Measurements from ENCODE around the gene RCC2.

Gene RCC2

DNA sequence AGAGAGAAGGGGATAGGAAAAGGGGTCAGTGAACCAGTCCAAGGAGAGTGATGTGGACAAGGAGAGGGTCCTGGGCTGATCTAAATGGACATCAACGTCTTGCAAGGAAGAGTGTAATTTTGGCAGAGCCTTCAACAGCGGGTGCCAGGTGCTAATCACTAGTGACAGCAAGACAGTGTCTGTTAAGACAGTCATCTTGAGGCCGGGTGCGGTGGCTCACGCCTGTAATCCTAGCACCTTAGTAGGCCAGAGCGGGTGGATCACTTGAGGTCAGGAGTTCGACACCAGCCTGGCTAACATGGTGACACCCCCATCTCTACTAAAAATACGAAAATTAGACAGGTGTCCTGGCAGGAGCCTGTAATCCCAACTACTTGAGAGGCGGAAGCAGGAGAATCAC, 79.7 kb downstream of the RCC2 start:
- TF ChIP-seq MZF1 (tag by site-specific recombination; IDR thresholded peaks at IDR 0.05; ENCODE audit: borderline replicate concordance): no peak
- Histone ChIP-seq H3K4me3 (ENCODE audit: low read depth, low read length) (no peak overlapping the region), H3K4me1 (ENCODE audit: control insufficient read depth, insufficient read depth, low read length) (no peaks in the 10 kb centered on the region), H3K36me3 (ENCODE audit: control insufficient read depth in 2 of 2, insufficient read depth in 1 of 2, low read length in 2 of 2) (no peaks in the 10 kb centered on the region), H3K27ac (ENCODE audit: extremely low read depth, low read depth, low read length) (no peak overlapping the region), H3K9me3 (ENCODE audit: control insufficient read depth, insufficient read depth, low read depth, low read length) (no peaks in the 10 kb centered on the region)
- ChIA-PET POLR2A (interaction anchor here (0.6 kb wide), 1 partner anchor 178 kb away, joined by 3 read pairs; no protein-coding TSS in a partner anchor), CTCF (no interaction called here)

DNA sequence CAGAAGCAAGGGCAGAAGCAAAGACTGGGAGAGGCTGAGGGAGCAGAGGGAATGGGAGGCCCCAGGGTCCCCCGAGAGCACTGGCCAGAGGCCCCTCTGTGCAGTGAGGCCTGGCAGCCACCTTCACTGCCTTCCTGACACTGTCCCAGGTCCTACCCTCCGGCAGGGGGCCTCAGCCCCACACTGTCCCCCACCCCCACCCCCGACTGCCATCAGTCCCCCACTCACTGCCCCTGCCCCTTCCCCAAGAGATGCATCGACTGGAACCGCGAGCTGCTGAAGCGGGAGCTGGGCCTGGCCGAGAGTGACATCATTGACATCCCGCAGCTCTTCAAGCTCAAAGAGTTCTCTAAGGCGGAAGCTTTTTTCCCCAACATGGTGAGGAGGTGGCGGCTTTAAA, 80.4 kb downstream of the RCC2 start:
- Histone ChIP-seq H3K4me3 (ENCODE audit: low read depth, low read length) (no peak overlapping the region), H3K9me3 (ENCODE audit: control insufficient read depth, insufficient read depth, low read depth, low read length) (no peaks in the 10 kb centered on the region), H3K4me1 (ENCODE audit: control insufficient read depth, insufficient read depth, low read length) (no peaks in the 10 kb centered on the region), H3K36me3 (ENCODE audit: control insufficient read depth in 2 of 2, insufficient read depth in 1 of 2, low read length in 2 of 2) (no peaks in the 10 kb centered on the region), H3K27ac (ENCODE audit: extremely low read depth, low read depth, low read length) (no peak overlapping the region)
- CTCF ChIA-PET: interaction anchor here (0.9 kb wide), 1 partner anchor 11 kb away, joined by 4 read pairs; no protein-coding TSS in a partner anchor
- POLR2A ChIA-PET: interaction anchor here (0.6 kb wide), 1 partner anchor 179 kb away, joined by 3 read pairs; no protein-coding TSS in a partner anchor
- TF ChIP-seq, protein P1, sequence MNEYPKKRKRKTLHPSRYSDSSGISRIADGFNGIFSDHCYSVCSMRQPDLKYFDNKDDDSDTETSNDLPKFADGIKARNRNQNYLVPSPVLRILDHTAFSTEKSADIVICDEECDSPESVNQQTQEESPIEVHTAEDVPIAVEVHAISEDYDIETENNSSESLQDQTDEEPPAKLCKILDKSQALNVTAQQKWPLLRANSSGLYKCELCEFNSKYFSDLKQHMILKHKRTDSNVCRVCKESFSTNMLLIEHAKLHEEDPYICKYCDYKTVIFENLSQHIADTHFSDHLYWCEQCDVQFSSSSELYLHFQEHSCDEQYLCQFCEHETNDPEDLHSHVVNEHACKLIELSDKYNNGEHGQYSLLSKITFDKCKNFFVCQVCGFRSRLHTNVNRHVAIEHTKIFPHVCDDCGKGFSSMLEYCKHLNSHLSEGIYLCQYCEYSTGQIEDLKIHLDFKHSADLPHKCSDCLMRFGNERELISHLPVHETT (tag by site-specific recombination; IDR thresholded peaks at IDR 0.05): no peak
- TF ChIP-seq ZNF266 (tag by site-specific recombination; IDR thresholded peaks at IDR 0.05; ENCODE audit: low read depth): no peak
- no peak for TF ChIP-seq ZNF140 (tag by site-specific recombination; IDR thresholded peaks at IDR 0.05)
- no peak for TF ChIP-seq ZNF157 (tag by site-specific recombination; IDR thresholded peaks at IDR 0.05)
- no peak for TF ChIP-seq ZNF561 (tag by site-specific recombination; IDR thresholded peaks at IDR 0.05; ENCODE audit: borderline replicate concordance)
- TF ChIP-seq, protein P2, sequence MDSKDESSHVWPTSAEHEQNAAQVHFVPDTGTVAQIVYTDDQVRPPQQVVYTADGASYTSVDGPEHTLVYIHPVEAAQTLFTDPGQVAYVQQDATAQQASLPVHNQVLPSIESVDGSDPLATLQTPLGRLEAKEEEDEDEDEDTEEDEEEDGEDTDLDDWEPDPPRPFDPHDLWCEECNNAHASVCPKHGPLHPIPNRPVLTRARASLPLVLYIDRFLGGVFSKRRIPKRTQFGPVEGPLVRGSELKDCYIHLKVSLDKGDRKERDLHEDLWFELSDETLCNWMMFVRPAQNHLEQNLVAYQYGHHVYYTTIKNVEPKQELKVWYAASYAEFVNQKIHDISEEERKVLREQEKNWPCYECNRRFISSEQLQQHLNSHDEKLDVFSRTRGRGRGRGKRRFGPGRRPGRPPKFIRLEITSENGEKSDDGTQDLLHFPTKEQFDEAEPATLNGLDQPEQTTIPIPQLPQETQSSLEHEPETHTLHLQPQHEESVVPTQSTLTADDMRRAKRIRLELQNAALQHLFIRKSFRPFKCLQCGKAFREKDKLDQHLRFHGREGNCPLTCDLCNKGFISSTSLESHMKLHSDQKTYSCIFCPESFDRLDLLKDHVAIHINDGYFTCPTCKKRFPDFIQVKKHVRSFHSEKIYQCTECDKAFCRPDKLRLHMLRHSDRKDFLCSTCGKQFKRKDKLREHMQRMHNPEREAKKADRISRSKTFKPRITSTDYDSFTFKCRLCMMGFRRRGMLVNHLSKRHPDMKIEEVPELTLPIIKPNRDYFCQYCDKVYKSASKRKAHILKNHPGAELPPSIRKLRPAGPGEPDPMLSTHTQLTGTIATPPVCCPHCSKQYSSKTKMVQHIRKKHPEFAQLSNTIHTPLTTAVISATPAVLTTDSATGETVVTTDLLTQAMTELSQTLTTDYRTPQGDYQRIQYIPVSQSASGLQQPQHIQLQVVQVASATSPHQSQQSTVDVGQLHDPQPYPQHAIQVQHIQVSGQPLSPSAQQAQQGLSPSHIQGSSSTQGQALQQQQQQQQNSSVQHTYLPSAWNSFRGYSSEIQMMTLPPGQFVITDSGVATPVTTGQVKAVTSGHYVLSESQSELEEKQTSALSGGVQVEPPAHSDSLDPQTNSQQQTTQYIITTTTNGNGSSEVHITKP (tag by site-specific recombination; IDR thresholded peaks at IDR 0.05): no peak
- TF ChIP-seq SP7 (tag by site-specific recombination; IDR thresholded peaks at IDR 0.05): no peak
- TF ChIP-seq ZNF664 (tag by site-specific recombination; IDR thresholded peaks at IDR 0.05): no peak
- no peak for TF ChIP-seq ZNF335 (tag by site-specific recombination; conservative IDR thresholded peaks at IDR 0.05)
- TF ChIP-seq, protein P3, sequence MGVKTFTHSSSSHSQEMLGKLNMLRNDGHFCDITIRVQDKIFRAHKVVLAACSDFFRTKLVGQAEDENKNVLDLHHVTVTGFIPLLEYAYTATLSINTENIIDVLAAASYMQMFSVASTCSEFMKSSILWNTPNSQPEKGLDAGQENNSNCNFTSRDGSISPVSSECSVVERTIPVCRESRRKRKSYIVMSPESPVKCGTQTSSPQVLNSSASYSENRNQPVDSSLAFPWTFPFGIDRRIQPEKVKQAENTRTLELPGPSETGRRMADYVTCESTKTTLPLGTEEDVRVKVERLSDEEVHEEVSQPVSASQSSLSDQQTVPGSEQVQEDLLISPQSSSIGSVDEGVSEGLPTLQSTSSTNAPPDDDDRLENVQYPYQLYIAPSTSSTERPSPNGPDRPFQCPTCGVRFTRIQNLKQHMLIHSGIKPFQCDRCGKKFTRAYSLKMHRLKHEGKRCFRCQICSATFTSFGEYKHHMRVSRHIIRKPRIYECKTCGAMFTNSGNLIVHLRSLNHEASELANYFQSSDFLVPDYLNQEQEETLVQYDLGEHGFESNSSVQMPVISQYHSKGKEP (tag by site-specific recombination; IDR thresholded peaks at IDR 0.05): no peak
- no peak for TF ChIP-seq ZNF549 (tag by site-specific recombination; IDR thresholded peaks at IDR 0.05)
- TF ChIP-seq ZNF776 (tag by site-specific recombination; IDR thresholded peaks at IDR 0.05; ENCODE audit: borderline replicate concordance): no peak
- no peak for TF ChIP-seq ZNF555 (tag by site-specific recombination; conservative IDR thresholded peaks at IDR 0.05)
- TF ChIP-seq, protein P4, sequence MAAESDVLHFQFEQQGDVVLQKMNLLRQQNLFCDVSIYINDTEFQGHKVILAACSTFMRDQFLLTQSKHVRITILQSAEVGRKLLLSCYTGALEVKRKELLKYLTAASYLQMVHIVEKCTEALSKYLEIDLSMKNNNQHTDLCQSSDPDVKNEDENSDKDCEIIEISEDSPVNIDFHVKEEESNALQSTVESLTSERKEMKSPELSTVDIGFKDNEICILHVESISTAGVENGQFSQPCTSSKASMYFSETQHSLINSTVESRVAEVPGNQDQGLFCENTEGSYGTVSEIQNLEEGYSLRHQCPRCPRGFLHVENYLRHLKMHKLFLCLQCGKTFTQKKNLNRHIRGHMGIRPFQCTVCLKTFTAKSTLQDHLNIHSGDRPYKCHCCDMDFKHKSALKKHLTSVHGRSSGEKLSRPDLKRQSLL (tag by site-specific recombination; IDR thresholded peaks at IDR 0.05): no peak
- TF ChIP-seq ZNF654 (tag by site-specific recombination; IDR thresholded peaks at IDR 0.05; ENCODE audit: low read depth): no peak
- TF ChIP-seq ZNF433 (tag by site-specific recombination; IDR thresholded peaks at IDR 0.05; ENCODE audit: low read depth): no peak

Measured in HEK293 (cell line).